ENCODE data around the gene PPARD.

- TF ChIP-seq, protein P1, sequence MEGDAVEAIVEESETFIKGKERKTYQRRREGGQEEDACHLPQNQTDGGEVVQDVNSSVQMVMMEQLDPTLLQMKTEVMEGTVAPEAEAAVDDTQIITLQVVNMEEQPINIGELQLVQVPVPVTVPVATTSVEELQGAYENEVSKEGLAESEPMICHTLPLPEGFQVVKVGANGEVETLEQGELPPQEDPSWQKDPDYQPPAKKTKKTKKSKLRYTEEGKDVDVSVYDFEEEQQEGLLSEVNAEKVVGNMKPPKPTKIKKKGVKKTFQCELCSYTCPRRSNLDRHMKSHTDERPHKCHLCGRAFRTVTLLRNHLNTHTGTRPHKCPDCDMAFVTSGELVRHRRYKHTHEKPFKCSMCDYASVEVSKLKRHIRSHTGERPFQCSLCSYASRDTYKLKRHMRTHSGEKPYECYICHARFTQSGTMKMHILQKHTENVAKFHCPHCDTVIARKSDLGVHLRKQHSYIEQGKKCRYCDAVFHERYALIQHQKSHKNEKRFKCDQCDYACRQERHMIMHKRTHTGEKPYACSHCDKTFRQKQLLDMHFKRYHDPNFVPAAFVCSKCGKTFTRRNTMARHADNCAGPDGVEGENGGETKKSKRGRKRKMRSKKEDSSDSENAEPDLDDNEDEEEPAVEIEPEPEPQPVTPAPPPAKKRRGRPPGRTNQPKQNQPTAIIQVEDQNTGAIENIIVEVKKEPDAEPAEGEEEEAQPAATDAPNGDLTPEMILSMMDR (IDR thresholded peaks at IDR 0.05) = no peak
- no peak for TF ChIP-seq EP300 (IDR thresholded peaks at IDR 0.05)
Observed at GRCh38 chr6:35445691-35446090, 103.3 kb downstream of the PPARD start.
